Measurements from ENCODE around the gene RPL22.

Gene RPL22

DNA sequence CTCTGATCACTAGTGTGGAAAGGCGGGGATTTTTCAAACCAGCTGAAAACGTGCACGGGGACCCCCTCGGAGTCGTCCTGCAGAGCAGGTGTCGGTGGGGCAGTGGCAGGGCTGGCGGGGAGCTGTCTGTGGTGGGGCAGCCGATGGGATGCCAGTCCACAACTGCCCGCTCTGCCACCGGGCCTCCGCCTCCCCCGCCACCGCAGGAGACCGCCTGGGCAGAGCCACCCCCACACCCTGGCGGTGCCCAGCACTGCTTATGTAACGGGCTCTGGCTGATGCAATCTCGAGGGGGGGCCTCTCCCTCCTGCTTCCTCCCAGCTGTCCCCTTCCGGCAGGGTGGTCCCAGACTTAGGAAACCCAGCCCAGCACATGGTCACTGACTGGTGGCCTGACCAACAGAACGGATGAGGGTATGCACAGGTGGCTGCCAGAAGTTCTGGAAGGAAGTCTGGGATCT, 28.6 kb downstream of the RPL22 start:
- Mint-ChIP-seq H3K36me3 (ENCODE audit: insufficient read depth) (no peaks in the 10 kb centered on the region), H3K27me3 (peaks cover 25% of the 10 kb centered on the region), H3K4me3 (no peak overlapping the region), H3K9me3 (no peaks in the 10 kb centered on the region), H3K27ac (ENCODE audit: low read depth) (no peak overlapping the region), H3K4me1 (no peaks in the 10 kb centered on the region)
- DNase-seq (ENCODE audit: low spot score in 2 of 2) (no peak), ATAC-seq (replicated peaks; ENCODE audit: extremely low read depth, poor library complexity, severe bottlenecking) (no peak)

DNA sequence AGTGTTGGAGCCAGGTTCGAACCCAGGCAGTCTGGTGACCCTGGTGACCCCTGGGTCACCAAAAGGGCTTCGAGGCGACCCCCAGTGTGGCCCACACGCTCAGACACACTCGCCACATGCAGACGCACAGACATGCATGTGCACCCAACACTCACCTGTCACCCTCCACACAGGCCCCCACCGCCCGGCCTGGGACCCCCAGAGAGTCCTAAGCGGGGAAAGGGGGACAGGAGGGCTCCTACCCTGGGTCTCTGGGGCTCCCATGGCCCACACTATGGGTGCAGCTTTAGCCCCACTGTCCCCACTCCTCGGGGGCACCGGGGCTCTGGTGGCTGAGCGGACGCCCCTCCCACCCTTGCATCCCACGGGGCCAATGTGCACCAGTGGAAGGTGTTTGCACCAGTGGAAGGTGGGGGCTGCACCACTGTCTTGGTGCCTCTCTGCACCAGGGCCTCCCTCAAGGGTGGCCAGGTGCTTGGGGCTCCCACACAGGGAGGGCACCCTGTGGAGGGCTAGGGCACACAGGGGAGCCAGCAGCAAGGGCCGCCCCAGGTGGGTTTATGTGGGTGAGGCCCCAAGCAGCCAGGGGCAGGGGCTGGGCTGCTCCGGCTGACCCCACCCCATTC, 29.2 kb downstream of the RPL22 start:
- Mint-ChIP-seq H3K9me3 (no peaks in the 10 kb centered on the region), H3K4me3 (no peak overlapping the region), H3K36me3 (ENCODE audit: insufficient read depth) (no peaks in the 10 kb centered on the region), H3K27ac (ENCODE audit: low read depth) (no peak overlapping the region), H3K4me1 (no peaks in the 10 kb centered on the region), H3K27me3 (peaks cover 30% of the 10 kb centered on the region)
- no peak for DNase-seq (ENCODE audit: low spot score in 2 of 2)
- ATAC-seq (replicated peaks; ENCODE audit: extremely low read depth, poor library complexity, severe bottlenecking) = no peak

DNA sequence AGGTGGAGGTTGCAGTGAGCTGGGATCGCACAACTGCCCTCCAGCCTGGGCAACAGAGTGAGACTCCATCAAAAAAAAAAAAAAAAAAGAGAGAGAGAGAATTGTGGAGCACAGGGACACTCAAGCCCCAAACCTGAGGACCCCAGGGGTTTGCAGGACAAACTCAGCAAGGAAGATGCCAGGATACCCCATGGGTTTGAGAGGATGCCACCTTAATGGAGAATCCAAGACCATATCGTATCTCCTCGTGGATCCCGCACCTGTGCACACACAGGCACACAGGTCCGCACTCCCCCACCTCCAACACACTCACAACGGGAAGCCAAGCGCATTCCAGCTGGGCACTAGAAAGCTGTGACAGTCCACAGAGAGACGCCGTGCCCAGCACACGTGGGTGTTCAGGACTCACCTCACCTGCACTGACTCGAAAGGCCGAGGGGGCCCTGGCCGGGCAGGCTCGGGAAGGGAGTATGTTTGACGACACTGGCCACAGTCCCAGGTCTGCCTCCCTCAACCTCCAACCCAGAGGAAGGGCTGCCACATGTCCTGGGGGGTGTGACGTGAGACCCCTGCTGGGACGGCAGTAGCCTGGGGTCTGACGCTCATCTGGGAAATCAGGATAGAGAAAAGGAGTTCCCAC, 30.3 kb downstream of the RPL22 start:
- Mint-ChIP-seq H3K9me3 (no peaks in the 10 kb centered on the region), H3K27me3 (peaks cover 42% of the 10 kb centered on the region), H3K4me1 (no peaks in the 10 kb centered on the region), H3K4me3 (no peak overlapping the region), H3K36me3 (ENCODE audit: insufficient read depth) (no peaks in the 10 kb centered on the region), H3K27ac (ENCODE audit: low read depth) (no peak overlapping the region)
- DNase-seq (ENCODE audit: low spot score in 2 of 2) (no peak), ATAC-seq (replicated peaks; ENCODE audit: extremely low read depth, poor library complexity, severe bottlenecking) (no peak)

DNA sequence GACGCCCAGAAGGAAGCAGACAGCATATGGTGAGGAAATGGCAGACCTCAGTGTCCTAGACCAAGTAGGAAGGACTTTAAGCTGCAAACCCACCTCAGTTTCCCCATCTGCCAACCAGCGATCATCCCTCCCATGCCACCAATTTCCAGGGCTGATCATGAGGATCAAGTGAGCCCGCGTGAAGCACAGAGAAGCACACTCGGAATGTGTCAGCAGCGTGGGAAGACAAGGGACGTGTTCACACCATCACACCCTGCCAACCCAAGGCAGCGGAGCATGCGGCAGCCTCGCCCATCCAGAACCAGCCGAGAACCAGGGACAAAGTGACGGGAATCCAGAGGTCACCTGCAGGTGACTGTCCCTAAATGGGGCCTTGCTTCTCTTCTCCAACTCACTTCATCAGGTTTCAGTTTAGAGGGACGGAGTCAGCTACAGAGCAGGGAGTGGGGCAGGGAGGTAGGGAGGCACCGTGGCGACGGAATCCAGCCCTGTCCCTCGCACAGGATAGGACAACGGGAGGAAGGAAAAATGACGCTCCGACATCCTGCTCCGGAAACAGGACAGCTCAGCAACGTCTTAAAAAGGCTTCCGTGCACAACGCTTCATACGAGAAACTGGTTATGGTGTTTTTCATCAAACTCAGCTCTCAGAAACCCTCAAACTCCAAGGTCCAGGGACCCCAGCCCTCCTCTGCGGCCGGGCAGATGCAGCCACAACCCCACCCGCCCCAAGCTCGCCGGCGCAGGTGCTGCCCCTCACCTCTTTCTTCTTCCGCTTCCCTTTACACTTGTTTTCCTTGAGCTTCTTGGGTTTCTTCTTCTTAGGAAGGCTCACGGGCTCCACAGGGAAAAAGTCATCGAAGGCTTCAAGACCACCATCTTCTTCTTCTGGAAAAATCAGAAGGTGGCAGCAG, 31.7 kb downstream of the RPL22 start:
- no peaks in the 10 kb centered on the region for H3K4me1 Mint-ChIP-seq
- ATAC-seq (replicated peaks; ENCODE audit: extremely low read depth, poor library complexity, severe bottlenecking) (no peak), DNase-seq (ENCODE audit: low spot score in 2 of 2) (no peak)
- no peaks in the 10 kb centered on the region for H3K9me3 Mint-ChIP-seq
- no peak overlapping the region for H3K27ac Mint-ChIP-seq (ENCODE audit: low read depth)
- H3K36me3 Mint-ChIP-seq (ENCODE audit: insufficient read depth) = no peaks in the 10 kb centered on the region
- peaks cover 55% of the 10 kb centered on the region for H3K27me3 Mint-ChIP-seq
- no peak overlapping the region for H3K4me3 Mint-ChIP-seq

DNA sequence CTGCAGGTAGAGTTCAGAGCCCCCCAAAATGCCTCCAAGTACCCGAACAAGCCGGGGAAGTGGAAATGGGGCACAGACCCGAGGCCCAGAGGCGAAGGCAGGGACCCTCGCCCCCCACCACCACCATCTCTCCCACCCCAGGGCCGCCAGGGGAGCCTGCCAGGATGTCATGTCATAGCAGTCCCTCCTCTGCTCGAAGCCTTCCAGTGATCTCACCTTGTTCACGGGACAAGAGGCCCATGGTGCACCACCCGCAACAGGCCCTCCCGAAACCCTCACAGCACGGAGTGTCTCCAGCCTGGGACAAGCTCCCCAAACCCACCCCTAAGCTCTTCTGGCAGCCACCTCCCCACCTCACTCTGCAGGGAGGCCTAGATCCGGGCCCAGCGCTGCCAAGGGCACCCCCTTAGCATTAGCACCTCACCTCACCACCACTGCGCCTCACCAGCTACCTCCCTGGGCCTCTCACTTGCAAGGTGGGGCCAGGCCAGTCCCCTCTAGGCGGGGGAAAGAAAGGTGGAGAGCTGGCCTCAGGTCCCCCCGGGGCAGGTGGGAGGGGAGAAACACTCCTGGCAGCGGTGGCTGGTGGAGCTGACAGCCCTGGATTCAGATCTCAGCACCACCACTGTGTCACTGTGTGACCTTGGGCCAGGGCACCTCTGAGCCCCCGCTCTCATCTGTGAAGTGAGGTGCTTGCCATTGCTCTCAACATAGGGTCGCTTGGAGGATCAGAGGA, 32.6 kb downstream of the RPL22 start:
- no peaks in the 10 kb centered on the region for H3K36me3 Mint-ChIP-seq (ENCODE audit: insufficient read depth)
- no peaks in the 10 kb centered on the region for H3K9me3 Mint-ChIP-seq
- H3K4me1 Mint-ChIP-seq = no peaks in the 10 kb centered on the region
- peaks cover 63% of the 10 kb centered on the region for H3K27me3 Mint-ChIP-seq
- DNase-seq (ENCODE audit: low spot score in 2 of 2) (no peak), ATAC-seq (replicated peaks; ENCODE audit: extremely low read depth, poor library complexity, severe bottlenecking) (no peak)
- no peak overlapping the region for H3K27ac Mint-ChIP-seq (ENCODE audit: low read depth)
- no peak overlapping the region for H3K4me3 Mint-ChIP-seq

DNA sequence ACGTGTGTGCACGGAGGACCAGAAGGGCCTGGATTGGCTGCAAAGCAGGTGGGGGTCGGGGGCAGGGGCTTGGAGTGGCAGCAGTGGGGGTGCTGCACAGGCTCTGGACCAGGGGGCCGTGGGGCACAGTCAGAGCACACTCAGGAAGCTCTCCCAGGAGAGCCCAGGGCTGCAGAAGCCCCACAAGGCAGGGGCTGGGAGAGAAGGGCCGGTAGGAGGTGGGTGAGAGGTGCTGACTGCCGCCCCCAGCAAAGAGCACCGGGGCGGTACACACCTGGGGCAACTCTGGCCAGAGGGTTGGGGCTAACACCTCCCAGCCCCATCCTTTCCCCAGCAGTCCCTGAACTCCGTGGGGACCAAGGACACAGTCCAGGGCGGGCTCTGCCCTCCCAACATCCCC, 33.2 kb downstream of the RPL22 start:
- no peak for ATAC-seq (replicated peaks; ENCODE audit: extremely low read depth, poor library complexity, severe bottlenecking)
- H3K4me3 Mint-ChIP-seq = no peak overlapping the region

DNA sequence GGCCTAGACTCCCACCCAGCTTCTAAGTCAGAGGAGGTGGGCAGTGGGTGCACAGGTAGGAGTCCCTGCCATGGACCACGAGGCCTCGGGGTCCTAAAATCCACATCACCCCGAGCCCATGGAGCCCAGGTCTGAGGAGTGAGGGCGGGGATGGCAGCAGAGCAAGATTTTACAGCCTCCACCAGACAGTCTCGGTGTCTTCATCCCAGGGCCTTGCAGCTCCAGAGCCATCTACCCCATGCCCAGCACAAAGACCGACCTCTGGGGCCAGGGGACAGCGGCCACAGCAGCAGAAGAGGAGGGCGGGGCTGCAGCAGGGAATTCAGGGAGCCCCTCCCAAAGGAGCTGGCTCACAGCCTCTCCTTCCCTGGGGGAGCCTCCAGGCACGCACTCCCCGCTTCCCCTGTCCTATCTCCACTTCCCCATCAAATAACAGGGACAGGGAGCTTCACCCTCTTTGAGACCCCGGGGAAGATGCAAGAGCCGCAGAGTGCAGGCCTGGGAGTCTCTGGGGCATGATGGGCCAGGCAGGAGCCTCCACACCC, 33.9 kb downstream of the RPL22 start:
- peaks cover 77% of the 10 kb centered on the region for H3K27me3 Mint-ChIP-seq
- H3K9me3 Mint-ChIP-seq = no peaks in the 10 kb centered on the region
- H3K27ac Mint-ChIP-seq (ENCODE audit: low read depth) = no peak overlapping the region
- DNase-seq (ENCODE audit: low spot score in 2 of 2) (no peak), ATAC-seq (replicated peaks; ENCODE audit: extremely low read depth, poor library complexity, severe bottlenecking) (no peak)
- H3K4me3 Mint-ChIP-seq = no peak overlapping the region
- no peaks in the 10 kb centered on the region for H3K4me1 Mint-ChIP-seq
- no peaks in the 10 kb centered on the region for H3K36me3 Mint-ChIP-seq (ENCODE audit: insufficient read depth)

More for the DNA sequence above, 33.2 kb downstream of the RPL22 start:
- Mint-ChIP-seq H3K4me1 (no peaks in the 10 kb centered on the region), H3K9me3 (no peaks in the 10 kb centered on the region), H3K27me3 (peaks cover 69% of the 10 kb centered on the region), H3K36me3 (ENCODE audit: insufficient read depth) (no peaks in the 10 kb centered on the region), H3K27ac (ENCODE audit: low read depth) (no peak overlapping the region)
- no peak for DNase-seq (ENCODE audit: low spot score in 2 of 2)

DNA sequence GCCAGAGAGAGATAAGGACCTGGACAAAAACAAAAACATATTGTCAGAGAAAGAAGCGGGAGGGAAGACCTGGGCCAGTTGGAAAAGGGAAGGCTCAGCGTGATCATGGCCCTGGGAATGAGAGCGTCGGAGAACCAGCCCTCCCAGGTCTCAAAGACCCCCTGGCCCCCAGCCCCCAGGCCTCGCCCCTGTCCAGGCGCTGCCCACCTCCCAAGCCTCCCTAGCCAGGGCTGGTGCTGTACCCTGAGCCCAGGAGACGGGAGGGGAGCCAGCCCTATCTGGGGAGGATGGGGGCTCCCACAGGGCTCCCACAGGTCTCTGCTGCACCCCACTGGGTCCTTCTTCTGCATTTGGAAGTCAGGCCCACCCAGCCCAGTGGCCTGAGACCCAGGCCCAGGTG, 34.4 kb downstream of the RPL22 start:
- Mint-ChIP-seq H3K27me3 (peaks cover 80% of the 10 kb centered on the region), H3K9me3 (no peaks in the 10 kb centered on the region), H3K4me3 (no peak overlapping the region), H3K36me3 (ENCODE audit: insufficient read depth) (no peaks in the 10 kb centered on the region), H3K4me1 (no peaks in the 10 kb centered on the region), H3K27ac (ENCODE audit: low read depth) (no peak overlapping the region)
- ATAC-seq (replicated peaks; ENCODE audit: extremely low read depth, poor library complexity, severe bottlenecking) (no peak), DNase-seq (ENCODE audit: low spot score in 2 of 2) (no peak)

DNA sequence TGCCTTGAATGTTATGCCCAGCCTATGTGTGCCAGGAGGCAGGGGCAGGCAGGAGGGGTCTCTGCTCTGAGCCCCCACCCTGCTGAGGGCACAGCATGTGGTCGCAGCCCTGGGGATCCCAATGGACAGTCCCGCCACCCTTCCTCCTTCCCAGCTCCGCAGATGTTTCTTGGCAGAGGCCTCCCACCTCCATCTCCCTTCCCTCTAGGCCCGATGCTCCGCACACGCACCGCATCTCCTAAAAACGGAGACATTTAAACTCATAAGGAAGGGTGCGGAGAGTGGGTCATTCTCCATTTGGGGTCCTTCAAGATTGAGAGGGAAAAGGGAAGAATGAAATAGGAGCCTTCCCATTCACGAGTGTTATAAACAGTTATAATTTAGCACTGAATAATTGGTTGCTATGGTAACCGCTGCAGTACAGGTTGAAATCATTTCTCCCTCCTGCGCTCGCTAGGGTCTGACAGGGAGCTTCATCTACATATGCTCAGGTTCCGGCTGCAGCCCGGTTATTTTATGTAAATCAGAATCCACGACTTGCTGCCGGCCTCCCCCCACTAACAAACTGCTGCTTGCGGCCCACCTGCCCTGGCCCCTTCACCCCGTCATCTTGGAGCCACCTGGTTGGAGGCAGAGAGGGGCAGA, 35.3 kb downstream of the RPL22 start:
- Mint-ChIP-seq H3K27me3 (peaks cover 90% of the 10 kb centered on the region), H3K4me3 (no peak overlapping the region), H3K4me1 (no peaks in the 10 kb centered on the region), H3K27ac (ENCODE audit: low read depth) (no peak overlapping the region), H3K9me3 (no peaks in the 10 kb centered on the region), H3K36me3 (ENCODE audit: insufficient read depth) (no peaks in the 10 kb centered on the region)
- ATAC-seq (replicated peaks; ENCODE audit: extremely low read depth, poor library complexity, severe bottlenecking) (no peak), DNase-seq (ENCODE audit: low spot score in 2 of 2) (no peak)

DNA sequence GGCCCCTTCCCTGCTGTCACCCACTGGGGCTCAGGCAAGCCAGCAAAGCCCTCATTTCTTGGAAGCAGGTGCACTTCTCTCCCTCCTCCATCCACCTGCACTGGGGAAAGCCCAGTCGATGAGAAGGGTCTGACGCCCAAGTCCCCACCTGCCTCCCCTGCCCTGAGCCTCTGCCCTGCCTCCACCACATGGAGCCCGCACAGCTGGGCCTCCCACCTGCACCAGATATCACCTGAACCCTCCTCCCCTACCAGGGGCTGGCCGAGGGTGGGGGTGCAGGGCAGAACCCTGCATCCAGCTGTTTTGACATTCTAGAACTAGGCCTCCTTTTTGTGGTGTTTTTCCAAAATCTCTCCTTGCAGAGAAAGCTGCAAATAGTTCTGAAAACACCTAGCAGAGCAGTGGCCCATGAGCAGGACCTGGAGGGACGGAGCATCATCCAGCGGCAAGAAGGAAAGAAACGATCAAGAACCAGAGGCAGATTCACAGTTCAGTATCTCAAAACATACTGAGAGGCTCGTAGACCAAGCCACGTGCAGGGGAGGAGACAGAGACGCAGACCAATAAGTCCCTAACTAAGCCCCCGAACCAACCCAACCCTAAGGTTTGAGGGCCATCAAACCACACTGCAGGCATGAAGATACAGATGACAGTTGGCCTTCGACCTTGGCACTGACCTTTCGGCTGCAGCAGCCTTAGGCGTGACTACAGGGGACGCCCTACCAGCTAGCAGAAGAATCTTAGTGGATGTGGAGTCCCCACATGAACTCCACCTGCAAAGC, 36.0 kb downstream of the RPL22 start:
- no peak overlapping the region for H3K27ac Mint-ChIP-seq (ENCODE audit: low read depth)
- no peak overlapping the region for H3K4me3 Mint-ChIP-seq
- no peaks in the 10 kb centered on the region for H3K9me3 Mint-ChIP-seq
- no peaks in the 10 kb centered on the region for H3K4me1 Mint-ChIP-seq
- no peak for ATAC-seq (replicated peaks; ENCODE audit: extremely low read depth, poor library complexity, severe bottlenecking)
- H3K27me3 Mint-ChIP-seq = peaks cover 92% of the 10 kb centered on the region
- DNase-seq (ENCODE audit: low spot score in 2 of 2) = no peak
- H3K36me3 Mint-ChIP-seq (ENCODE audit: insufficient read depth) = no peaks in the 10 kb centered on the region

DNA sequence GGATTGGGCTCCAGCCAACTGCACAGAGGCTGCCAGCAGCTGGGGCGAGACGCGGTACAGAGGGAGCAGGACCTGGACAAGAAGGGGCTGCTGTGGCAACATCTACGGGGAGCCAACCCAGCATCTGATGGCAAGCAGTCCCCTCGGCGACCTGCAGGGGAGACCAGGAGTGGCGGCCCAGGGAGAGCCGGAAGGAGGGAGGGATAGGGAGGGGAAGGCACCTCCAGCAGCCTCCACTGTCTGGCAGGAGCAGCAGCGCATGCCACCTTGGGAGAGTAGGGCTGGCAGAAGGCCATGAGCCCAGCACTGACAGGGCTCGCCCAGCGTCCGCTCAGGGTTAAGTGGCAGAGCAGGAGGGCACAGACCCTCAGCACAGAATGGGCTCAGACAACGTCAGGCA, 36.6 kb downstream of the RPL22 start:
- DNase-seq (ENCODE audit: low spot score in 2 of 2) = no peak
- Mint-ChIP-seq H3K27ac (ENCODE audit: low read depth) (no peak overlapping the region), H3K4me1 (no peaks in the 10 kb centered on the region), H3K4me3 (no peak overlapping the region), H3K36me3 (ENCODE audit: insufficient read depth) (no peaks in the 10 kb centered on the region), H3K27me3 (peaks cover 92% of the 10 kb centered on the region), H3K9me3 (no peaks in the 10 kb centered on the region)
- no peak for ATAC-seq (replicated peaks; ENCODE audit: extremely low read depth, poor library complexity, severe bottlenecking)

Data from central memory CD8-positive, alpha-beta T cell (primary cell).